Stimulated activated CD8-positive, alpha-beta memory T cell treated with anti-CD3 and anti-CD28 coated beads, Interleukin-4, amount 100 ng/mL, for 4 hours (primary cell): ENCODE data around the gene SEMA4G.

Source experiments
- DNase-seq, 2 donors: peaks; one replicate each; pipeline ENCODE4 v3.0.0-alpha.2; 2020; ENCODE audit warnings: low read depth in 2 of 2, low spot score in 1 of 2

SEMA4G gene, protein sequence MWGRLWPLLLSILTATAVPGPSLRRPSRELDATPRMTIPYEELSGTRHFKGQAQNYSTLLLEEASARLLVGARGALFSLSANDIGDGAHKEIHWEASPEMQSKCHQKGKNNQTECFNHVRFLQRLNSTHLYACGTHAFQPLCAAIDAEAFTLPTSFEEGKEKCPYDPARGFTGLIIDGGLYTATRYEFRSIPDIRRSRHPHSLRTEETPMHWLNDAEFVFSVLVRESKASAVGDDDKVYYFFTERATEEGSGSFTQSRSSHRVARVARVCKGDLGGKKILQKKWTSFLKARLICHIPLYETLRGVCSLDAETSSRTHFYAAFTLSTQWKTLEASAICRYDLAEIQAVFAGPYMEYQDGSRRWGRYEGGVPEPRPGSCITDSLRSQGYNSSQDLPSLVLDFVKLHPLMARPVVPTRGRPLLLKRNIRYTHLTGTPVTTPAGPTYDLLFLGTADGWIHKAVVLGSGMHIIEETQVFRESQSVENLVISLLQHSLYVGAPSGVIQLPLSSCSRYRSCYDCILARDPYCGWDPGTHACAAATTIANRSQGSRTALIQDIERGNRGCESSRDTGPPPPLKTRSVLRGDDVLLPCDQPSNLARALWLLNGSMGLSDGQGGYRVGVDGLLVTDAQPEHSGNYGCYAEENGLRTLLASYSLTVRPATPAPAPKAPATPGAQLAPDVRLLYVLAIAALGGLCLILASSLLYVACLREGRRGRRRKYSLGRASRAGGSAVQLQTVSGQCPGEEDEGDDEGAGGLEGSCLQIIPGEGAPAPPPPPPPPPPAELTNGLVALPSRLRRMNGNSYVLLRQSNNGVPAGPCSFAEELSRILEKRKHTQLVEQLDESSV

DNA sequence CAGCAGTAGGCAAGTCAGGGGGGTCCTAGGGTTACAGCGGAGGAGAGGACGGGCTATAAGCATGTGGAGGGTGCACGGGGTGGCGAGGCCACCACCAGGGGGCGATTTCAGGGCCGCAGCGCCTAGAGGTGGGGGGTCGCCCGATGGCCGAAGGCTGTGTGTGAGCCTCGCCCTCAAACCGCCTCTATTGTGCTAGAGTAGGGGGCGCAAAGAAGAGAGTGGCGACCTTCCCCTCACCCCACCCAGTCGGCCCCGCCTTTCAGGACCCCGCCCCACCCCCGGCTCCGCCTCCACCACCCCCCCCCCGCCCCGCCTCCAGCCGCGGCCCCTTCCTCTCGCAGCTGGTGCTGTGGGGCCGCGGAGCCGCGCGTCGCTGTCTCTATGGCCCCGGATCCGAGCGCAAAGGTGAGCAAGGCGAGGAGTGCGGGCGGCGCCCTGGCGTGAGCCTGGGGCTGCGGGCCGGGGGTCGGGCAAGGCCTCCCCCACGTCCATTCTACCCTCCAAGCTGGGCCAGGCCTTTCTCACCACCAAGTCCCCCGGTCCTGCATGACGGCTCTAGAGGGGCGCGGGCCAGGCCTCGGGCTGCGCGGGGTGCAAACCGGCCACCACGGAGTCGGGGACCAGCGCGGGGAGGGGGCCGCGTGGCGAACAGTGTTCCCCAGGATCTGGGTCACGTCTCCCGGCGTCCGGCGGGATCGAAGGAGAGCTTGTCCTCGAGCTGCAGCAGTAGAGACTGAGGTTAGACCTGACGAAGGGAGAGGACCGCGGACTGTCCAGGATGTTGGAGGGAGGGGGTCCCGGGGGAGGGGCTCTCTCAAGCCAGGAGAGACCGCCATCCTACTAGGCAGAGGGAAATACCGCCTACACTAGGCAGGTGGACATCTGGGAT, at the start of gene SEMA4G:
SEMA4G (plus strand) TSS at position 318 of the 889 bp plus-strand sequence. CDS start 3,409 bp downstream, outside the sequence.
- DNase-seq, result no peak

DNA sequence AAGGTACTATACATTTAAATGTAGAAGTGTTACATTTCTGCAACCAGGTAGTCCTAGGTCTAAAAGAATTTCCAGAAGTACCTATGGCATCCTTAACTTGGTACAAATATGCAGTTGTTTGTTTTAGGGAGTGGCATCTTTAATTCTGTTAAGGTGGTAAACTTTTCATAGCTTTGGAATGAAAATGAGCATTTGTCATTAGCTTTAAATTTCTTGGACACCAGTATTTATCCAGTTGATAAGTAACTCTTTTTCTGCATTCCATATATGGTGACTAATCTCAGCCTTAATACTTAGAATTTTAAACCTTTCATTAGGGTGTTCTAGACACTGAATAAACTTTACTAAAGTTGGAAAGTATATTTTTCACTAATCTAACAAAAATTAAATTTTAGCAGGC, 45.7 kb upstream of the SEMA4G start:
- no peak for DNase-seq

GRCh38 chr10:100927266-100927665, 42.0 kb upstream of the SEMA4G start:
- DNase-seq, result no peak

GRCh38 chr10:100928039-100928438, 41.3 kb upstream of the SEMA4G start:
- no peak for DNase-seq

DNA sequence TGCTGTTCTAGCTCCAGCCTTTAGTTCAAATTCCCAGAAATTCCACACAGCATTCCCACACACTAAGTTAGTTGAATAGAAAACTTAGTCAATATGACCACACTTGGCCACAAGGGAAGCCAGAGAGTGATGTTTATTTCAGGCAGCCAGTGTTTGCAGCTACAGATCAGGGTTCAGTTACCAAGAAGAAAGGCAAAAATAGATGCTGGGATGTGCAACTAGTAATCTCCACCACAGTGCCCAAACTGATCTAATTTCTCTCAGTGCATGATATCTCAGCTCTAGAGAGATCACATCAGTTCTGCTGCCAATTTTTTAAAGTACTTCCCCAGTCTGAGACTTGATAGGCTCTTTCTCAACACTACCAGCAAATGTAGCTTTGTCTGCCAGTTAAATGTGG, 38.9 kb upstream of the SEMA4G start:
- no peak for DNase-seq

DNA sequence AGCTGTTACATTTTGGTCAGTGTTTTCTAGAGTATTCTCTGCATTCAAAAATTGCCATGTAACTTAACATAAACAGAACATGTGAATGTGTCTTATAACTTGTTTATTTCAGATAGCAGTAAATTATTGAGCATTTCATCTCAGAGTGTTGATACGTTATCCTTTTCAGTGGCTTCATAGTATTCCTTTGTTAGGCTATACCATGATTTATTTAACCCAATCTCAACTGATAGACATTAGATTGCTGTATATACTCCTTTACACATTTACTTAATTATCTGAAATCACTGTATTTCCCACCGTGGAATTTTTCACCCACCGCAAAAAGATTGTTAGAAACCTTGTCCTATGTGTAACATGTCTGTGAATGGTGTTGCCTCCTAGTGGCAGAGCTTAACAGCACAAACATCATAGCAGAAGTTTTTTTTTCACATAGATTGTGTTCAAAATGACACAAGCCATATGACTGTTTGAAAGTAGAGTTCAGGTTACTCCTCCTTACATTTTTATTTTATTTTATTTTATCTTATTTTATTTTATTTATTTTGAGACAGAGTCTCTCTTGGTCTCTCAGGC, 35.1 kb upstream of the SEMA4G start:
- DNase-seq, result no peak

GRCh38 chr10:100939763-100940344, 29.4 kb upstream of the SEMA4G start:
- DNase-seq, result no peak

DNA sequence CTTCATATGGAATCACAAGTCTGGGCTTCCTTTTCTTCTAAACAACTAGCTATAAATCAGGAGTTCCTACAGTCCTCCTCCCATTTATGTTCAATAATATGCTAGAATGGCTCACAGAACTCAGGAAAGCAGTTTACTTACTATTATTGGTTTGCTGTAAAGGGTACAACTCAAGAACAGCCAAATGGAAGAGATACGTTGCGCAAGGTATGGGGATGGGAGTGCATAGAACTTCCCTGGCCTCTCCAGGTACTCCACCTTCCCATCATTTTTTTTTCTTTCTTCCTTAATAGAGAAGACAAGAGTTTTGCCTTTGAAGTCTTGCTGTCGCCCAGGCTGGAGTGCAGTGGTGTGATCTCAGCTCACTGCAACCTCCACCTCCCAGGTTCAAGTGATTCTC, 27.1 kb upstream of the SEMA4G start:
- no peak for DNase-seq

- DNase-seq, result no peak
Measured at GRCh38 chr10:100943508-100943907, 25.8 kb upstream of the SEMA4G start.

DNA sequence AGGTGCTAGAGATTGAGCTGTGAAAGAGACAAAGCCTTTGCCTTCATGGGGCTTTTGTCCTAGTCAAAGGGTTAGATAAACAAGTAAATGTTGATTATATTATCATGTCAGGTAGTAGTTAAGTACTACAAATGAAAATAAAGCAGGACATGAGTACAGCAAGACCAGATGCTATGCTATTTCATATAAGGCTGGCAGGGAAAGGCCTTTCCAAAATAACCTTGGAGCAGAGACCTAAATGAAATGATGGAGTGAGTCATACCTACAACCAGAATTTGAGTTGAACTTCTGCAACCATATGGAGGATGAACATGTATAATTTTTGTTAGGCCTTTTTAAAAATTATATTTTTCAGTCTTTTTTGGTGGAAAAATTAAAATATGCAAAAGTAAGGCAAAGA, 23.6 kb upstream of the SEMA4G start:
- DNase-seq, result no peak

DNA sequence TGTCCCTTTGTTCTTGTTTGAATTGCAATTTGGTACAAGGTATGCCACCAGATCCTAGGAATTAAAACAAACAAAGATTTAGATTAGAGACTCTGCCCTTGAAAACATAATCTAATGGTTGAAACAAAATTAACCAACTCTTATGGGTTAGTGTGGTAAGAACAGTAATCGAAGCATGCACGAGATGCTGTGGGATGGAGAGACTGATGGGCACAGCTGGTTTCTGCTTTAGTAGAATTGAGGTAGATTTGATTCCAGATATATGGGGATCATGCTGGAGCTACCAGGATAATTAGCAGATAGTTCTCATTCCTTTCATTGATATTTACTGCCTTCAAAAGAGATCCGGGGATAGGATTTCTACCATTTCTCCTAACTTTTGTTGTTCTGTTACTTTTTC, 20.4 kb upstream of the SEMA4G start:
- DNase-seq, result no peak

DNA sequence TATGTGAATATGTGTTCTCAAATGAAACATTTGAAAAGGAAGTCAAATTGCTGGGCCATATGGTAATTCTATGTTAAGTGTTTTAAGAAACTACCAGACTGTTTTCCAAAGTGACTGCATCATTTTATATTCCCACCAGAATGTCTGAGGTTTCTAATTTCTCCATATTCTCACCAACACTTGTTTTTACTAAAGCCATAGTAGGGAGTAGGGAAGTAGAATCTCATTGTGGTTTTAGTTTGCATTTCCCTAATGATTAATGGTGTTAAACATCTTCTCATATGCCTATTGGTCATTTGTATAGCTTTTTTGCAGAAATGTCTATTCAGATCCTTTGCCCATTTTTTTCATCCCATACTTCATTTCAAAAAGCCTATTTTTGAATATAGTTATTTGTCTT, 9.1 kb upstream of the SEMA4G start:
- DNase-seq, result no peak

GRCh38 chr10:100962351-100963080, 6.8 kb upstream of the SEMA4G start:
- DNase-seq, result no peak

DNA sequence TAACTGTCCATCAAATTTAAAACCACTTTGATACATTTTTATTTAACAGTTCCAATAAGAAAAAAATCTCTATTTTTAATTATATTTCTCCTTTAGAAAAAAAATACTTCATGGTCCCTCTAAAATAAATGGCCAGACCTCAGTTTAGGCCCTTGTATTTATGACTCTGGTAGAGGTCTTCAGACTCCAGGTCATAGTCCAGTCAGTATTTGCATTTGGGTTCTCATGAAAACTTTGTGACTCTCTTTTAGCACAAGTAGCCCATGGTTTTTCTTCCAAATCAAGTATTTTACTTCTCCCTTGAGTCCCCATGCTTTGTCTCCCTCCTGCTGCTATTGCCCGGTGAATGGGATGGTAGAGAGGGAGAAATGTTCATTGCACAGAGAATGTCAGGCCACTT, 5.5 kb upstream of the SEMA4G start:
- DNase-seq, result no peak

DNA sequence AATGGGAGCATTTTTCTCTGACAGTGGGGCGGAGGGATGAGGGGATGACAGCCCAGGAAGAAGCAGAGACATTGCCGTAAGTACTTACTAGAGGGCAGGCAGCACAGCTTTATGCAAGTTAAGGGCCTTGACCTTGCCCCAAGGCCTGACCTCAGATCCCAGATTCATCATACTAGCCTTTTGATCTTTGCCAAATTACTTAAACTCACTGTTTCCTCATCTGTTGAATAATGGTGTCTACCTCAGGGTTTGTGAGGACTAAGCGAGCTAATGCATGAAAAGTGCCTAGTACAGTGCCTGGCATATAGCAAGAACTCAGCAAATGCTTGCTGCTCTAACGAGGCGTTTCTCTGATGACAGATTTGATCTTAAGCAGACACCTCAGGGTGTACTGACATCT, 3.5 kb upstream of the SEMA4G start:
- DNase-seq, result no peak

DNA sequence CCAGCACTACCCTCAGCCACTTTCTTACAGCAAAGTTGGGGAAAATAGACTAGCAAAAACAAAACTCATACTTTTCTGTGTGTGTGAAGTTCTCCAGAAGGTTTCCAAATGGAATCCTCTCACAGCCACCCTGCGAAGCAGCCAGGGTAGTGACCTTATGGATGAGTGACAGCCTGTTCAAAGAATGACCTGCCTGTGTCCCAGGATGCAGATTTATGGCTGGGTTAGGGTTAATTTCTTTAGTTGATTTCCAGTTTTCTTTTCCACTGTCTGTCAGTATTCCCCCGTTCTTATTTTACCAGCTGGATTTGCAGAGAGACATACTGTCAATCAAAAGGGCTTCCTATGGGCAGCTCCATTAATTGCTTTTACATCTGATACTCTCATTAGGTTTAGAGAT, 2.4 kb upstream of the SEMA4G start:
- no peak for DNase-seq

GRCh38 chr10:100967332-100967731, 2.0 kb upstream of the SEMA4G start:
- no peak for DNase-seq

- DNase-seq, result no peak
Measured at GRCh38 chr10:100968062-100968736, 1.1 kb upstream of the SEMA4G start.

GRCh38 chr10:100968863-100969186, 479 bp upstream of the SEMA4G start:
- no peak for DNase-seq
